ENCODE data around the gene ACAA2.
"Not testable (repeated sequence)": the region's sequence is repeated elsewhere in the genome, so short reads cannot be mapped to it uniquely, and the experiment has no call there.

The ACAA2 gene

DNA sequence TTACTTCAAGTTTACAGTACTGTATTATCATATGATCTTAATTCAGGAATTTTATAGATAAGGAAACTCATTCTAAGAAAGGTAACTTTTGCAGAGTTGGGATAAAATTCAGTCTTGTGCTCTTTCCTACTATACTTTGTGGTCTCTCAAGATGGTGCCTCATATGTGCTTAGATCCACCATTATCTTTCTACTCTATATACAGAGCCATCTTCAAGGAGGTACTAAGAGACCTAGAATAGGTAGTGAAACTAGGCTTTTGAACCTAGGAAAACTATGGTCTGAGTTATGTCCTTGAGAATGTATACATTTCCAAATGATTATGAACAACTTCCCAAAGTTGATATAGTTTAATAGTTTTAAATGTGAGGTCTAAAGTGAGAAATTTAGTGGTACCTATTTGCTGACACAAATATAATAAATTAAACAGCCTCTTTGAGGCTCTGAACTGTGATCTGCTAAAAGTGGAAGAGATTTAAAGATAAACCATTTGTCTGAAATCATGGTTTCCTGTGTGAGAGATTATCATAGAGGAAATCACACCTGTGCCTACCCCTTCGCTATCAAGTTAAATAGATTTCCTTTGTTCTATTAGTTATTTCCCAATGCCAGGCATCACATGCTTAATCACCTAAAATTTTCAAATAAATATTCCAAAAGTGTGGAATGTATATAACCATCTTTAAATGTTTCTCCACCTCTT, 27.2 kb downstream of the ACAA2 start:
- no peaks in the 10 kb centered on the region for H3K9me3 Mint-ChIP-seq
- peaks cover 5% of the 10 kb centered on the region for H3K4me1 Mint-ChIP-seq (ENCODE audit: low read depth)
- H3K36me3 Mint-ChIP-seq (ENCODE audit: low read depth), result peaks cover 70% of the 10 kb centered on the region
- H3K27ac Mint-ChIP-seq, result no peak overlapping the region
- no peak overlapping the region for H3K4me3 Mint-ChIP-seq
- intact Hi-C loops (cut with micrococcal nuclease), result no loop called here
- no peaks in the 10 kb centered on the region for H3K27me3 Mint-ChIP-seq

DNA sequence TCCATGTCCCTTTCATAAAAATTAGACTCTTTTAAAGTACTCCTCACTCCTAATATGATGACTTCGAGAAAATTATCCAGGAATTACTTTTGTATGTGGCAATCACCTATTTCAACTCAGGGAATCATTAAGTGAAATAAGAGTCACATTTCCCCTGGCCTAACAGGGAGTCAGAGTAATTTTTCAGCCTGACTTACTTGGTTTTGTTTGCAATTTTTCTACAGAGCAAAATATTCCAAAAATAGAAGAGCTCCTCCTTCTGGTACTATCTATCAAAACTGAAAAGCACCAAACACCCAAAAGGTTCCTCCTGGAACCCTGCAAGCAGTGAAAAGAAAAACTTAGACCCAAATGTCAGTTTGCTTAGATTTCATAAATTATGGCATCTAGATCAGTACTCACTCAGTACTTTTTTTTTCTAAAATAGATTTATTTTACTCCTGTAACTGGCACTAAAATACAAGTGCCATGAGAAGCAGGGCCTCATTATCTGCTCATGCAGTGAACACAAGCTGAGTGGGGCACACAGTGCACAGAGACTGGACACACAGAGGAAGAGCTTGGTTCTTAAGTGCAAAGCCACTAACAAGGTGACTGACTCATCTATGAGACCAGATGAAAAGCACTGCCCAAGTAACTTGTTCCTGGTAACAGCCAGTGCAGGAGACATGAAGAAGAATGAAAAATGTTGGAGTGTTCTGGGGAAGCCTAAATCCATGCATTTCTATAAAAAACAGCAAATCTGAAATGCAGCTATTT, 28.7 kb downstream of the ACAA2 start:
- intact Hi-C loops (cut with micrococcal nuclease), result no loop called here
- no peaks in the 10 kb centered on the region for H3K27me3 Mint-ChIP-seq
- H3K27ac Mint-ChIP-seq, result no peak overlapping the region
- H3K4me1 Mint-ChIP-seq (ENCODE audit: low read depth), result peaks cover 5% of the 10 kb centered on the region
- peaks cover 70% of the 10 kb centered on the region for H3K36me3 Mint-ChIP-seq (ENCODE audit: low read depth)
- peaks cover 4% of the 10 kb centered on the region for H3K9me3 Mint-ChIP-seq
- H3K4me3 Mint-ChIP-seq, result no peak overlapping the region

DNA sequence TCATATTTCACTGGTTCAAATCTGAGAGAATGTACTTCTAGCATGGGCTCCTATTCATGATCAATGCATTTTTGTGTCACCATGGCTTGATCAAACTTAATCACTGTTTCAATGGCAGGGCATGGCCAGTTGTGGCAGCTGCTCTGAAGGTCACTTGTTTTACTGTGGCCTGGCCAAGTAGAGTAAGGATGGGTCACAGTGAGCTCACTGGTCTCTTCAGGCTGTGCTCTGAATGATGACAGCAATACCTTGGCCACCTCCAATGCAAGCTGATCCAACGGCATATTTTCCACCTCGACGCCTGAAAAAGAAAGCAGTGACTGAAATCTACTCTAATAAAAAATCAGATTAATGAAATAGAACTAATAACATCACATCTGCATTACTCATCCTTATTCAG, 29.7 kb downstream of the ACAA2 start:
- H3K27ac Mint-ChIP-seq; H3K27me3 Mint-ChIP-seq; H3K4me1 Mint-ChIP-seq (ENCODE audit: low read depth); H3K4me3 Mint-ChIP-seq; intact Hi-C loops (cut with micrococcal nuclease): not testable (repeated sequence)
- Mint-ChIP-seq H3K9me3 (peaks cover 12% of the 10 kb centered on the region), H3K36me3 (ENCODE audit: low read depth) (peaks cover 71% of the 10 kb centered on the region)

DNA sequence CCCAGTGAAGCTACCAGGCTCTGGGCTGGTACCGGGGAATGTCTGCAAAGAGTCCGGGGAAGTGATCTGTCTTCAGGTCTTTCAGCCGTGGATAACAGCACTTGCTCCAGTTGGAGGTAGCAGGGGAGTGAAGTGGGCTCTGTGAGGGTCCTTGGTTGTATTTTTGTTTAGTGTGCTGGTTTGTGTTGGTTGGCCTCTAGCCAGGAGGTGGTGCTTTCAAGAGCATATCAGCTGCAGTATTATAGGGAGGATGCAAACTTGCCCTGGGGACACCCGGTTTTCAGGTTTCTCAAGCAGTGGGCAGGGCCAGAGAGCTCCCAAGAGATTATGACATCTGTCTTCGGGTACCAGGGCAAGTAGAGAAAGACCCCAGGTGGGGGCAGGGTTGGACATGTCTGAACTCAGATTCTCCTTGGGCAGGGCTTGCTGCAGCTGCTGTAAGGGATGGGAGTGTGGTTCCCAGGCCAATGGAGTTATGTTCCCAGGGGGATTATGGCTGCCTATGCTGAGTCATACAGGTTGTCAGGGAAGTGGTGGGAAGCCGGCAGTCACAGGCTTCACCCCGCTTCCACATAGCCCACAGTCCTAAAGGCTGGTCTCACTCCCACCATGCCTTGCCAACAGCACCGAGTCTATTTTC, 34.4 kb downstream of the ACAA2 start:
- intact Hi-C loops (cut with micrococcal nuclease), result no loop called here
- no peak overlapping the region for H3K27ac Mint-ChIP-seq
- H3K27me3 Mint-ChIP-seq, result peaks cover 3% of the 10 kb centered on the region
- no peaks in the 10 kb centered on the region for H3K4me1 Mint-ChIP-seq (ENCODE audit: low read depth)
- H3K4me3 Mint-ChIP-seq, result no peak overlapping the region
- peaks cover 36% of the 10 kb centered on the region for H3K9me3 Mint-ChIP-seq
- H3K36me3 Mint-ChIP-seq (ENCODE audit: low read depth), result peaks cover 57% of the 10 kb centered on the region

DNA sequence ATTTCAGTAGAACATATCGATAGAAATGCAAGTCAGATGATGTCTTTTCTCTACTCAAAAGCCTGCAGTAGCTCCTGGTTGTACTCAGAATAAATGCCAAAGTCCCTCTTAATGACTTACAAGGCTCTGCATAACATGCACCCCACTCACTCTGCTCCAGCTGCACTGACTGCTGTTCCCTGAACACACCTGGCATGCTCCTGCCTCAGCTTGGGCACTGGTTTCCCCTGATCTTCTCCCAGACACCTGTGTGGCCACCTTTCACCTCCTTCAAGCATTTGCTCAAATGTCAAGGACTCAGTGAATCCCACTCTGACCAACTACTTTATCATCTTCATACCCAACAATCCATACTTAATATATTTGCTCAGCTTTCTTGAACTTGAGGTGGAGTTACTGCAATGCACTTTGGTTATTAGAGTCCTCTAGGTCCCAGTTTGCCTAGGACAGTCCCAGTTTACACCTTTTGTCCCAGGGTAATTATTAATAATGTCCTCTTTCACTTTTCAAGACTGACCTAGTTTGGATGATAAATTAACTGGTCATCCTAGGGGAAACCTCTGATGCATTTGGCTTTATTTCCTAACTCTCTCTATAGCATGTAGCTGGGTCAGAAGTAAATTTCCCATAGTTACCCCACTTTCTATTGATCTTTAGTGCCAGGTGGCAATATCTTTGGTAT, 44.1 kb downstream of the ACAA2 start:
- intact Hi-C loops (cut with micrococcal nuclease), result no loop called here
- H3K27ac Mint-ChIP-seq, result no peak overlapping the region
- no peaks in the 10 kb centered on the region for H3K27me3 Mint-ChIP-seq
- no peaks in the 10 kb centered on the region for H3K4me1 Mint-ChIP-seq (ENCODE audit: low read depth)
- H3K4me3 Mint-ChIP-seq, result no peak overlapping the region
- H3K36me3 Mint-ChIP-seq (ENCODE audit: low read depth), result no peaks in the 10 kb centered on the region
- no peaks in the 10 kb centered on the region for H3K9me3 Mint-ChIP-seq

DNA sequence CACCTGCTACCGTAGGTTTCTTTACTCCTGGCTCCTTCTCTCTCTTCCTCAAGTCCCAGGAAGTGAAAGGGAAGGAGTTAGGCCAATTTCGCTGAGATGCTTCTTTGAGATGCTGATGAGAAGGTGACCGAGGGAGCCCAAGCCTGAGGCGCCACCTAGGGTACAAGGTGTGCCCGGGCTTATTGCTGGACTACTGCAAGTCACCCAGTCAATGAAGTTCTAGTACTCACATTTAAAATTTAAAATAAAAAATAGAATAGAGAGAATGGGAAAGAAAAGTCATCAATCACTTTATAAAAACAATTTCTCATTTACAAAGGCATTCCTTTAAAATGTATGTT, 45.3 kb downstream of the ACAA2 start:
- Mint-ChIP-seq H3K9me3 (no peaks in the 10 kb centered on the region), H3K27ac (no peak overlapping the region), H3K27me3 (no peaks in the 10 kb centered on the region), H3K4me1 (ENCODE audit: low read depth) (no peaks in the 10 kb centered on the region), H3K36me3 (ENCODE audit: low read depth) (no peaks in the 10 kb centered on the region), H3K4me3 (no peak overlapping the region)
- intact Hi-C loops (cut with micrococcal nuclease), result no loop called here

DNA sequence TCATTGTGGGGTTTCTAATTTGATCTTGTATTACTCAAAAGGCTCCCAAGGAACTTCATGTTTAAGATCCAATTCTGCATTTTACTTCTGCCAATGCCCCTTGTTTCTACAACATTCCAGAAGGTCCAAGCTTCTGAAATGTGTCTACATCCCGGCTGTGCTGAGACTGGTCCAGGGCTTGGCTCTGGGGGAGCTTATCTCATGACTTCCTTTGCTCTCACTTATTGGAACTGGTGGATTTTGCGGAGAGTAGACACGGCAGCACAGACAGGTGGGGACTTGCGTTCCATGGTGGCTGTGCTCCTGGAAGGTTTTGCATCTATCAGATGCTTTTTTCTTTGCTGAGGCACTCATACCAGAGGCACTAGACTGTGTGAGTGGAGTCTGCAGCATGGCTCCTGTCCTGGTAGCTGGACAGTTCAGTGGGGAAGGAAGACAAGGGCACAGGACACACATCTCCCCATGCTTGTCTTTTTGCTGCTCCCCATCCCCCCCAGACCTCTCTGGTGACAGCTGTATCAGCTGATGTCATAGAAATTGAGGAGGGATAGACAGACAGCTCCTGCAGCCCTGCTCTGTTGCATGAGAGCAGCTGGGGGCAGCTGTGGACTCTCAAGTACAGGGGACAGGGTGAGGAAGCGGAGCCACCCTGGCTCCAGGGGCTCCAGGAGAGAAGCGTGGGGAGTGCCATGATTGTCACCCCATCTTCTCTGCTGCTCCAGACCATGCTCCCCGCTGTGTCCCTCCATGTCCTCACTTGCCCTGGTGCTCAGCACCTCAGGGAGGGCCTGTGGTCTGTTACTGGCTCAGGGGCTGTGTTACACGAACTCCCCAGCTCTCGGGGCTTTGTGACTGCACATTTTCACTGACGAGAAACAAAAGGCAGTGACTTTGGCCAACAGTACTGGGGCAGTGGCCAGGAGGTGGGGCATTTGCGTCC, 46.0 kb downstream of the ACAA2 start:
- intact Hi-C loops (cut with micrococcal nuclease), result no loop called here
- no peaks in the 10 kb centered on the region for H3K36me3 Mint-ChIP-seq (ENCODE audit: low read depth)
- no peaks in the 10 kb centered on the region for H3K9me3 Mint-ChIP-seq
- no peaks in the 10 kb centered on the region for H3K4me1 Mint-ChIP-seq (ENCODE audit: low read depth)
- H3K4me3 Mint-ChIP-seq, result no peak overlapping the region
- H3K27me3 Mint-ChIP-seq, result no peaks in the 10 kb centered on the region
- no peak overlapping the region for H3K27ac Mint-ChIP-seq

DNA sequence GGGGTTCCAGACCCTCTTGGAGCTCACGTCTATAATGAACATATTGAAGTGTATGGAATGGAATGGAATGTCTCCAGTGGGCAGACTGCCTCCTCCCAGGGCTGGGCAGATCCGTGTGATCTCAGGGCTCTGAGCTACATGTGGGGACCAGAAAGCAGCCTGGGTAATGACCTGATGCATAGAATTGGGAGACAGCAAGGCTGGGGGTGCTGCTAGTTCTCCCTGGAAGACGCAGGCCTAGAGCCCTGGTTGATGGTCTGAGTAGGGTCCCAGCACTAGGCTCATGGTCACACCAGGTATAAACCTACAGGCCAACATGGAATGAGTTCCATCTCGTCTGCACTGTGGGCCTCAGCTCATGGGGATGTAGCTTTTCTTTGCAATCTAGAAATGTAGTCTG, 46.7 kb downstream of the ACAA2 start:
- Mint-ChIP-seq H3K4me3 (no peak overlapping the region), H3K4me1 (ENCODE audit: low read depth) (no peaks in the 10 kb centered on the region), H3K36me3 (ENCODE audit: low read depth) (no peaks in the 10 kb centered on the region), H3K9me3 (no peaks in the 10 kb centered on the region), H3K27ac (no peak overlapping the region), H3K27me3 (no peaks in the 10 kb centered on the region)
- intact Hi-C loops (cut with micrococcal nuclease), result no loop called here

DNA sequence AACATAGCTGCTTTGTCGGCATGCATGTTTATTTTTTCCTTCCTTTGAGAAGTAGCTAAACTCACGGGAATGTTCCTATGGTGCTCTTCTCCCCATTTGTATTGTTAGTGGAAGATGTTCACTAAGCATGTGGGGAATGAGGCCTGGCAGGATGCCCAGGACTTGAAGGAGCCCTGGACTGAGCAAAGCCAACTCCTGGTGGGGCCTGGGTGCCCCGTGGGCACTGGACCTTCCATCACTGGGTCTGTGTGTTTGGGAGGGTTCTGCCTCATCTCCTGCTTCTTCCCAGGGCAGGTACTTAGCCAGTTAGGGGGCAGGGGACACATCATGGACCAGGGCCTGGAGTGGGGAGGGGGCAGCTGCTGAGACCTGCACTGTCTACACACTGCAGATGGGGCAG, 49.3 kb downstream of the ACAA2 start:
- Mint-ChIP-seq H3K36me3 (ENCODE audit: low read depth) (no peaks in the 10 kb centered on the region), H3K27ac (no peak overlapping the region), H3K27me3 (peaks cover 2% of the 10 kb centered on the region), H3K4me1 (ENCODE audit: low read depth) (no peaks in the 10 kb centered on the region), H3K9me3 (no peaks in the 10 kb centered on the region), H3K4me3 (no peak overlapping the region)
- intact Hi-C loops (cut with micrococcal nuclease), result no loop called here

DNA sequence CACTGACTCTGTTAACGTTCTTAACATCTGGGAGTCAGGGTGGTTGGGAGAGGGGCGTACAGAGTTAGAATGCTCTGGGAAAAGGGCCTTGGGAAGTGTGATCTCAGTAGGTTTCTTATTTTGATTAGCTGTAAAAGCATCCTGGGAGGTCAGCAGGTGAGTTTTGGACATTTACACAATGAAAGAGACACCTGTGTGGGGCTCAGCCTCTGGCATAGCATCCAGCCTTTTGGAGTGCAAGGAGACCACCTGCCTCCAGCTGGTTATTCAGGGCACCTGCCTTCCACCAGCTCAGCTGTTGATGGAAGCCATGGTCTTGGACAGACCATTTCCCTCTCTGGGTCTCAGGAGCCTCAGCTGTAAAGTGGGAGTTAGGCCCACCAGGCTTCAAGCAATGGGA, 49.7 kb downstream of the ACAA2 start:
- no peaks in the 10 kb centered on the region for H3K4me1 Mint-ChIP-seq (ENCODE audit: low read depth)
- no peaks in the 10 kb centered on the region for H3K36me3 Mint-ChIP-seq (ENCODE audit: low read depth)
- no peaks in the 10 kb centered on the region for H3K9me3 Mint-ChIP-seq
- H3K27me3 Mint-ChIP-seq, result peaks cover 2% of the 10 kb centered on the region
- intact Hi-C loops (cut with micrococcal nuclease), result no loop called here
- no peak overlapping the region for H3K27ac Mint-ChIP-seq
- H3K4me3 Mint-ChIP-seq, result no peak overlapping the region

DNA sequence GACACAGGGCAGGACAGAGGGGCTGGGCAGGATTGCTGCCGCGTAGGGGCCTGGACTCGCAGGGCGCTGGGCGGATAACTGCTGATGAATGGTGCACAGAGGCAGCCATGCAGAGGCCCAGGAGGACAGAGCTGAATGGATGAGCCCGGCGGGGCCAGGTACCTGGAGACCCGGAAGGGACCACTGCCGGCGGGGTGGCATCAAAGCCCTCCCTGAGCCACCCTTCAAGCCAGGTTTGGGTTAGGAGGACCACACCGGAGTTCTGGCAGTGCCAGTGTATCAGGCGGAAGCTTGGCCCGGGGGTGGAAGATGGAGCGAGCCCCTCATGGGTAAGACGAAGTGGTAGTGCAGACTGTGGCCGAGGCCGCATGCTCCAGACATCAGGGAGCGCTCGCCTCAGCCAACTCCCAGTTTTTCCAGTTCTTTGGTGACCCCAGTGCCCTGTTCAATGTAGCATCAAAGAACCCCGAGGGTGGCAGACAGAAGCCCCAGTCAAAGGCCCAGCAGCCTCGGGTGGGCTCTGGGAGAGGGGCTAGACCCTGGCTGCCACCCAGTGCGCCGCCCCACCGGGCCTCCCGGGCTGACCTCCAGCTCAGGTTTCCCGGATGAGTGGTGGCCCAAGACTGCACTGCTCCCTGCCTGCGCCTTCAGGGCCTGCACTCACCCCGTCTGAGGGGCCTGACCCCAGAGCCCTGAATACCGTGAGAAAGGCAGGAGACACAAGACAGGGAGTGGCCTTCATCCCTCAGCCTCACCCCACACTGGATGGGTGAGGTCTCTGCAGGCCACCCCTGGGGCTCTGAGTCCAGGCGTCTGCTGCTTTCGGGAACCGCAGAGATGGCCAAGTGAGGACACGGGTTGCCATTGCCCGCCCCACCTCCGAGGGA, 50.9 kb downstream of the ACAA2 start:
- intact Hi-C loops (cut with micrococcal nuclease), result no loop called here
- Mint-ChIP-seq H3K27ac (no peak overlapping the region), H3K4me3 (no peak overlapping the region)

DNA sequence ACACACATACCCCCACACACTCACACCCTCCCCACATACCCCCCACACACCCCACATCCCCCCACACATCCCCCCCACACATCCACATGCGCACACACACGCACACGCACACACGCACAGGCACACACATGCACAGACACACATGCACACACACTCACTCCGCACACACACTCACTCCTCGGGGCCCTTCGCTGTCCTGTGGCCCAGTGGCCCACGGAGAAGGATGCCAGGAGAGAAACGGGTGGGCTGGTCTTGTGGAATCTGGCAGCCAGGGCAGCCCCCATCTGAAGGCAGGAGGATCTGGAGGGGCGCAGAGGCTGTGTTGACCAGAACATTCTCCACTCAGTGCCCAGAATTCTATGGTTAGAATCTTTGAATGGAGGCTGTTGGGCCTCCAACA, 51.6 kb downstream of the ACAA2 start:
- no peak overlapping the region for H3K4me3 Mint-ChIP-seq
- intact Hi-C loops (cut with micrococcal nuclease), result no loop called here
- H3K27ac Mint-ChIP-seq, result no peak overlapping the region
- peaks cover 10% of the 10 kb centered on the region for H3K4me1 Mint-ChIP-seq (ENCODE audit: low read depth)
- peaks cover 2% of the 10 kb centered on the region for H3K27me3 Mint-ChIP-seq
- no peaks in the 10 kb centered on the region for H3K9me3 Mint-ChIP-seq
- no peaks in the 10 kb centered on the region for H3K36me3 Mint-ChIP-seq (ENCODE audit: low read depth)

More for the DNA sequence above, 50.9 kb downstream of the ACAA2 start:
- H3K27me3 Mint-ChIP-seq, result peaks cover 2% of the 10 kb centered on the region
- H3K9me3 Mint-ChIP-seq, result no peaks in the 10 kb centered on the region
- no peaks in the 10 kb centered on the region for H3K36me3 Mint-ChIP-seq (ENCODE audit: low read depth)
- H3K4me1 Mint-ChIP-seq (ENCODE audit: low read depth), result peaks cover 4% of the 10 kb centered on the region

DNA sequence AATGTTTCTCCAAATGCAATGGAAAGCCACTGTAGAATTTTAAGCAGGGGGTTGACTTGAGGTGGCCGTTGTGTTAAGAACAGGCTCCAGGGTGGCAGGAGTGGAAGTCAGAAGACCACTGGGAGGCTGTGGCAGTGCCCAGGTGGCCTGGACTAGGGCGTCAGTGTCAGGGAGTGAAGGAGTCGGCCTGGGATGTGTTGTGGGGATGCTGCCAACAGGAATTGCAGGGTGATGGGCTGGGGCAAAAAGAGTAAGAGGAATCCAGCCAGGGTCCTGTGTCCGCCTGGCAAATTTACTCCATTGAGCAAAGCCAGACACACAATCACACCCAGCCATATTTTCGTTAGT, 55.1 kb downstream of the ACAA2 start:
- Mint-ChIP-seq H3K4me1 (ENCODE audit: low read depth) (peaks cover 10% of the 10 kb centered on the region), H3K36me3 (ENCODE audit: low read depth) (no peaks in the 10 kb centered on the region), H3K9me3 (no peaks in the 10 kb centered on the region), H3K27ac (no peak overlapping the region), H3K27me3 (peaks cover 4% of the 10 kb centered on the region), H3K4me3 (no peak overlapping the region)
- intact Hi-C loops (cut with micrococcal nuclease), result no loop called here
